Caco-2 (cell line): ENCODE data around the gene PLB1. TPM values are rescaled to one million over a fixed set of nuclear protein-coding genes. Genes with fewer than 3 reads are reported as not detected.

ENCODE experiments used
- BruUV-seq: library from RNA; stranded (reverse); fragments of 400-500 nt; replicated peaks from 2 replicates; lab custom pipeline; 2021; lab: Mats Ljungman, UMichigan
- CTCF ChIA-PET: fragments of 300-600 bp; sonication (Branson Sonifier 250); formaldehyde crosslinking; loops from one replicate; lab custom pipeline; 2022; ENCODE audit warnings: antibody characterized with exemption; lab: Charles Lee
- POLR2A ChIA-PET: fragments of 300-600 bp; sonication (Branson Sonifier 250); formaldehyde crosslinking; loops from one replicate; lab custom pipeline; 2022; ENCODE audit warnings: antibody characterized with exemption; lab: Charles Lee
- DNase-seq, 2 experiments: peaks; one replicate each; pipeline versions ENCODE4 v3.0.0 to v3.0.0-alpha.2; 2020 to 2022
- H3K27me3 ChIP-seq: replicated peaks from 2 replicates; pipeline ENCODE4 v1.6.0; 2011; ENCODE audit warnings: low read length; ENCODE audit not compliant: control insufficient read depth, insufficient read depth
- H3K36me3 ChIP-seq: 2 replicates; pipeline ENCODE4 v1.5.1; 2011; ENCODE audit warnings: low read length; ENCODE audit not compliant: control insufficient read depth, insufficient read depth
- H3K4me1 ChIP-seq: fragments of 250-450 bp; sonication (Bioruptor Pico); 2 replicates; pipeline ENCODE4 v1.5.1; 2020; ENCODE audit warnings: mild to moderate bottlenecking
- H3K4me3 ChIP-seq: 2 replicates; pipeline ENCODE4 v1.5.1; 2011; ENCODE audit warnings: low read depth, mild to moderate bottlenecking, control low read depth, low read length
- H3K9me3 ChIP-seq: fragments of 250-450 bp; sonication (Bioruptor Pico); 2 replicates; pipeline ENCODE4 v1.5.1; 2020; ENCODE audit warnings: mild to moderate bottlenecking, moderate library complexity
- H3K27ac Mint-ChIP-seq: one replicate; pipeline ENCODE4 v1.8.0; 2022; ENCODE audit warnings: mixed read lengths; ENCODE audit not compliant: unreplicated experiment
- H3K27me3 Mint-ChIP-seq: one replicate; pipeline ENCODE4 v1.8.0; 2022; ENCODE audit warnings: mixed read lengths; ENCODE audit not compliant: insufficient read depth, unreplicated experiment
- H3K36me3 Mint-ChIP-seq: one replicate; pipeline ENCODE4 v1.8.0; 2022; ENCODE audit warnings: mild to moderate bottlenecking, mixed read lengths; ENCODE audit not compliant: insufficient read depth, unreplicated experiment
- H3K4me1 Mint-ChIP-seq: one replicate; pipeline ENCODE4 v1.8.0; 2022; ENCODE audit warnings: low read depth, mixed read lengths; ENCODE audit not compliant: unreplicated experiment
- H3K4me3 Mint-ChIP-seq: one replicate; pipeline ENCODE4 v1.8.0; 2022; ENCODE audit warnings: mild to moderate bottlenecking, moderate library complexity, mixed read lengths; ENCODE audit not compliant: unreplicated experiment
- H3K9me3 Mint-ChIP-seq: one replicate; pipeline ENCODE4 v1.8.0; 2022; ENCODE audit warnings: mixed read lengths; ENCODE audit not compliant: unreplicated experiment
- CTCF ChIP-seq, 2 experiments: fragments of 200-600 bp in 1 of 2; IDR thresholded peaks; 1 replicate in 1 of 2; 2 replicates in 1 of 2; pipeline versions ENCODE4 v1.5.1 to v1.8.0; 2011 to 2022; ENCODE audit warnings: antibody characterized with exemption in 1 of 2, control low read depth in 1 of 2, inconsistent platforms in 1 of 2, low read depth in 1 of 2, low read length in 1 of 2, mild to moderate bottlenecking in 1 of 2, moderate library complexity in 1 of 2; ENCODE audit not compliant: insufficient read depth in 1 of 2, severe bottlenecking in 1 of 2, unreplicated experiment in 1 of 2
- intact Hi-C: fragments of 100-400 bp; cut with micrococcal nuclease; formaldehyde crosslinking; loops from one replicate; pipeline ENCODE4 v1.10.0; 2022; ENCODE audit not compliant: unreplicated experiment
- total RNA-seq: library from RNA; stranded (reverse); gene quantifications from 2 replicates; pipeline ENCODE4 v1.2.3, GENCODE V29; 2022

PLB1 gene
- total RNA-seq, 1 experiment from 2014 or later, result 2.8 TPM

GRCh38 chr2:28628987-28629386 is 133.1 kb downstream of the PLB1 start:
- no peak for TF ChIP-seq CTCF (IDR thresholded peaks at IDR 0.05; ENCODE audit: insufficient read depth in 1 of 2, low read depth in 1 of 2, low read length in 1 of 2, severe bottlenecking in 1 of 2, unreplicated experiment in 1 of 2)
- H3K27ac Mint-ChIP-seq, result no peak overlapping the region
- no peaks in the 10 kb centered on the region for H3K9me3 ChIP-seq
- no peak for DNase-seq
- peaks cover 20% of the 10 kb centered on the region for H3K4me1 Mint-ChIP-seq
- intact Hi-C loops, result no loop called here
- ChIA-PET CTCF (no interaction called here), POLR2A (no interaction called here)
- no peaks in the 10 kb centered on the region for H3K27me3 ChIP-seq
- peaks cover 32% of the 10 kb centered on the region for H3K4me1 ChIP-seq
- H3K36me3 ChIP-seq, result no peaks in the 10 kb centered on the region; the same call in 1 of the 2 replicates
- no peaks in the 10 kb centered on the region for H3K36me3 Mint-ChIP-seq
- no peaks in the 10 kb centered on the region for H3K9me3 Mint-ChIP-seq
- no TSS peak for BruUV-seq
- H3K27me3 Mint-ChIP-seq, result no peaks in the 10 kb centered on the region
- no peak overlapping the region for H3K4me3 Mint-ChIP-seq
- H3K4me3 ChIP-seq, result no peak overlapping the region

GRCh38 chr2:28629910-28630309 is 134.1 kb downstream of the PLB1 start:
- Mint-ChIP-seq H3K4me1 (peaks cover 24% of the 10 kb centered on the region), H3K9me3 (no peaks in the 10 kb centered on the region), H3K27ac (no peak overlapping the region), H3K36me3 (no peaks in the 10 kb centered on the region), H3K27me3 (no peaks in the 10 kb centered on the region), H3K4me3 (no peak overlapping the region)
- no peak for TF ChIP-seq CTCF (IDR thresholded peaks at IDR 0.05; ENCODE audit: insufficient read depth in 1 of 2, low read depth in 1 of 2, low read length in 1 of 2, severe bottlenecking in 1 of 2, unreplicated experiment in 1 of 2)
- CTCF ChIA-PET, result interaction anchor here (0.5 kb wide), 1 partner anchor 50 kb away, joined by 4 read pairs; no protein-coding TSS in a partner anchor
- no TSS peak for BruUV-seq
- no peaks in the 10 kb centered on the region; the same call in 1 of the 2 replicates for H3K36me3 ChIP-seq
- intact Hi-C loops, result loop anchor here (5.0 kb wide), 1 partner anchor 47 kb away; no protein-coding TSS in a partner anchor
- DNase-seq, result no peak
- no peaks in the 10 kb centered on the region for H3K9me3 ChIP-seq
- H3K27me3 ChIP-seq, result no peaks in the 10 kb centered on the region
- peaks cover 34% of the 10 kb centered on the region for H3K4me1 ChIP-seq
- H3K4me3 ChIP-seq, result no peak overlapping the region
- POLR2A ChIA-PET, result no interaction called here

- Mint-ChIP-seq H3K27ac (no peak overlapping the region), H3K9me3 (no peaks in the 10 kb centered on the region), H3K27me3 (no peaks in the 10 kb centered on the region), H3K4me1 (peaks cover 24% of the 10 kb centered on the region), H3K4me3 (no peak overlapping the region), H3K36me3 (no peaks in the 10 kb centered on the region)
- BruUV-seq, result no TSS peak
- intact Hi-C loops, result loop anchor here (5.0 kb wide), 1 partner anchor 47 kb away; no protein-coding TSS in a partner anchor
- Histone ChIP-seq H3K27me3 (no peaks in the 10 kb centered on the region), H3K4me3 (no peak overlapping the region), H3K36me3 (no peaks in the 10 kb centered on the region; the same call in 1 of the 2 replicates), H3K9me3 (no peaks in the 10 kb centered on the region), H3K4me1 (peaks cover 34% of the 10 kb centered on the region)
- POLR2A ChIA-PET, result no interaction called here
- no peak for TF ChIP-seq CTCF (IDR thresholded peaks at IDR 0.05; ENCODE audit: insufficient read depth in 1 of 2, low read depth in 1 of 2, low read length in 1 of 2, severe bottlenecking in 1 of 2, unreplicated experiment in 1 of 2)
- CTCF ChIA-PET, result interaction anchor here (0.5 kb wide), 1 partner anchor 50 kb away, joined by 4 read pairs; no protein-coding TSS in a partner anchor
- DNase-seq, result no peak
Observed at GRCh38 chr2:28630341-28630740, 134.5 kb downstream of the PLB1 start.
